ENCODE data around the gene MICB. TPM values are rescaled to one million over a fixed set of nuclear protein-coding genes. Genes with fewer than 3 reads are reported as not detected.

MICB gene
- total and polyA plus RNA-seq, 9 of the 15 experiments (the other 6 are each of a cell fraction or from before 2014, with no cell fraction given): 13.3 to 34.5 (median 19.8) TPM

DNA sequence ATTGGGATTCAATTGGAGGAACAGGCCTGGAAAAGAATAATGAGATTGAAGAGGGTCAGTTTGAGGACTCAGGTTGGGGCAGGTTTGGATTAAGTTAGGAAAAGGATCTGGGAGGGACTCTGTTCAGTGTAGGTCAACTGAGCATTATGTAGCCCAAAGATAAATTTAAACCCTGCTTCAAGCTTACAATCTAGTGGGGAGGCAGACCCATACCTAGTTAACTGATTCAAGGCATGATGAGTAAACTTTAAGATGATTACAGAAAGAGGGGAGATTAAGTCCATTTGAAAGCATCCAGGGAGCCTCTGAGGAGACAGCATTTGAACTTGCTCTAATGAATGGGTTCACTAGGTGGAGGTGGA is 62.7 kb downstream of the MICB start:
- Histone ChIP-seq H3K4me3 (no peak overlapping the region), H2AFZ (ENCODE audit: low read depth, low read length) (no peak overlapping the region), H3K79me2 (ENCODE audit: control insufficient read depth, insufficient read depth, low read length) (no peaks in the 10 kb centered on the region), H4K20me1 (replicated peaks; ENCODE audit: control insufficient read depth, insufficient read depth, low read length) (no peaks in the 10 kb centered on the region), H3K4me1 (replicated peaks in 1 of 2; ENCODE audit: control insufficient read depth in 2 of 2, insufficient read depth in 2 of 2, low read length in 2 of 2) (peaks cover 47 to 64% of the 10 kb centered on the region in 2 experiments), H3K27ac (ENCODE audit: extremely low read depth, low read depth, low read length) (peak overlapping the region; percentile 41; the same call in 2 of the 3 replicates), H3K4me2 (ENCODE audit: insufficient read depth, low read length) (no peak overlapping the region), H3K9me3 (replicated peaks; ENCODE audit: control insufficient read depth, insufficient read depth, low read depth, low read length) (no peaks in the 10 kb centered on the region), H3K27me3 (ENCODE audit: control insufficient read depth in 2 of 2, insufficient read depth in 2 of 2, low read length in 2 of 2) (no peaks in the 10 kb centered on the region), H3K36me3 (ENCODE audit: control insufficient read depth, insufficient read depth, low read length) (peaks cover 46% of the 10 kb centered on the region), H3K9me1 (ENCODE audit: control insufficient read depth, insufficient read depth, low read length) (peaks cover 6% of the 10 kb centered on the region), H3K9ac (ENCODE audit: insufficient read depth in 1 of 2, low read depth in 2 of 2, low read length in 2 of 2) (peak overlapping the region; percentile 4 to 77; a peak in 2 of 4 replicates)
- BruUV-seq (replicated peaks): no TSS peak
- in situ Hi-C loops (cut with MboI) (no loop called here), intact Hi-C loops (cut with micrococcal nuclease) (no loop called here)
- ATAC-seq (no peak), FAIRE-seq (no peak), DNase-seq (ENCODE audit: extremely low read depth in 1 of 4, low spot score in 3 of 4) (no peak)
- ChIA-PET POLR2A (interaction anchor here (1.3 to 5.8 kb wide), 3 partner anchors 12 to 38 kb away, joined by 4 to 38 read pairs (median 8); partner anchors contain the start of genes ATP6V1G2, DDX39B and NFKBIL1), CTCF (ENCODE audit: low intra/inter-chr PET ratio) (no interaction called here)
- TF ChIP-seq LEF1 (IDR thresholded peaks at IDR 0.05): no peak
- TF ChIP-seq EP300 (IDR thresholded peaks at IDR 0.05; ENCODE audit: low read length): no peak
- TF ChIP-seq SPI1 (IDR thresholded peaks at IDR 0.05; ENCODE audit: borderline replicate concordance, low read depth, low read length): no peak
- TF ChIP-seq NUFIP1 (IDR thresholded peaks at IDR 0.05; ENCODE audit: partially characterized antibody): no peak
- no peak for TF ChIP-seq TRIM24 (IDR thresholded peaks at IDR 0.05)
- TF ChIP-seq SMARCE1 (IDR thresholded peaks at IDR 0.05): no peak
- TF ChIP-seq MEF2D (tag; conservative IDR thresholded peaks at IDR 0.05; ENCODE audit: low read depth): no peak
- TF ChIP-seq ADNP (tag; IDR thresholded peaks at IDR 0.05): no peak
- no peak for TF ChIP-seq HNRNPUL1 (IDR thresholded peaks at IDR 0.05; ENCODE audit: low read length)
- TF ChIP-seq ZNF589 (CRISPR knock-in tag; IDR thresholded peaks at IDR 0.05; ENCODE audit: low read depth): no peak
- TF ChIP-seq ZNF23 (CRISPR knock-in tag; IDR thresholded peaks at IDR 0.05): no peak
- TF ChIP-seq FOSL1 (tag; conservative IDR thresholded peaks at IDR 0.05): peak; percentile 53; the same call in 1 of the 2 replicates
- no peak for TF ChIP-seq DDX20 (tag; IDR thresholded peaks at IDR 0.05; ENCODE audit: low read depth)
- no peak for TF ChIP-seq CREM (IDR thresholded peaks at IDR 0.05; ENCODE audit: low read depth)
- no peak for TF ChIP-seq RBM17 (IDR thresholded peaks at IDR 0.05; ENCODE audit: borderline replicate concordance, low read depth, low read length)
- TF ChIP-seq, protein P1, sequence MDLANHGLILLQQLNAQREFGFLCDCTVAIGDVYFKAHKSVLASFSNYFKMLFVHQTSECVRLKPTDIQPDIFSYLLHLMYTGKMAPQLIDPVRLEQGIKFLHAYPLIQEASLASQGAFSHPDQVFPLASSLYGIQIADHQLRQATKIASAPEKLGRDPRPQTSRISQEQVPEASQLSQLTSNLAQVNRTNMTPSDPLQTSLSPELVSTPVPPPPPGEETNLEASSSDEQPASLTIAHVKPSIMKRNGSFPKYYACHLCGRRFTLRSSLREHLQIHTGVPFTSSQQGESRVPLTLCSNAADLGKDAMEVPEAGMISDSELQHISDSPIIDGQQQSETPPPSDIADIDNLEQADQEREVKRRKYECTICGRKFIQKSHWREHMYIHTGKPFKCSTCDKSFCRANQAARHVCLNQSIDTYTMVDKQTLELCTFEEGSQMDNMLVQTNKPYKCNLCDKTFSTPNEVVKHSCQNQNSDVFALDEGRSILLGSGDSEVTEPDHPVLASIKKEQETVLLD (IDR thresholded peaks at IDR 0.05): no peak
- 0 out of 2 replicates have a peak, but pooled peaks have one; percentile 18 for TF ChIP-seq DPF2 (IDR thresholded peaks at IDR 0.05)
- no peak for TF ChIP-seq TARDBP (IDR thresholded peaks at IDR 0.05)
- TF ChIP-seq ZNF134 (CRISPR knock-in tag; conservative IDR thresholded peaks at IDR 0.05): no peak
- no peak for TF ChIP-seq WHSC1 (IDR thresholded peaks at IDR 0.05; ENCODE audit: low read length)
- no peak for TF ChIP-seq NFE2L1 (tag; IDR thresholded peaks at IDR 0.05; ENCODE audit: borderline replicate concordance, low read depth)
- TF ChIP-seq ZNF77 (CRISPR knock-in tag; IDR thresholded peaks at IDR 0.05): no peak
- TF ChIP-seq, protein P2, sequence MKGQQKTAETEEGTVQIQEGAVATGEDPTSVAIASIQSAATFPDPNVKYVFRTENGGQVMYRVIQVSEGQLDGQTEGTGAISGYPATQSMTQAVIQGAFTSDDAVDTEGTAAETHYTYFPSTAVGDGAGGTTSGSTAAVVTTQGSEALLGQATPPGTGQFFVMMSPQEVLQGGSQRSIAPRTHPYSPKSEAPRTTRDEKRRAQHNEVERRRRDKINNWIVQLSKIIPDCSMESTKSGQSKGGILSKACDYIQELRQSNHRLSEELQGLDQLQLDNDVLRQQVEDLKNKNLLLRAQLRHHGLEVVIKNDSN (CRISPR knock-in tag; IDR thresholded peaks at IDR 0.05): no peak

All from K562 (cell line).